ENCODE results near the gene SPPL2B.

- TF ChIP-seq CTCF (IDR thresholded peaks at IDR 0.05): no peak
- TF ChIP-seq POLR2A (IDR thresholded peaks at IDR 0.05): no peak
- no peak for TF ChIP-seq EP300 (IDR thresholded peaks at IDR 0.05)
Observed at GRCh38 chr19:2362046-2362969, 33.8 kb downstream of the SPPL2B start.

Measured in upper lobe of left lung (tissue), 4 donors.